Stimulated activated CD8-positive, alpha-beta memory T cell treated with anti-CD3 and anti-CD28 coated beads, Interleukin-4, amount 100 ng/mL, for 24 hours (primary cell): ENCODE data around the gene VAV1.
A peak's percentile ranks its signal among the peaks of the same experiment; 100 is the strongest.

Source experiments
- DNase-seq: peaks from one replicate; pipeline ENCODE4 v3.0.0-alpha.2; 2020; ENCODE audit warnings: low read depth

Gene VAV1, protein sequence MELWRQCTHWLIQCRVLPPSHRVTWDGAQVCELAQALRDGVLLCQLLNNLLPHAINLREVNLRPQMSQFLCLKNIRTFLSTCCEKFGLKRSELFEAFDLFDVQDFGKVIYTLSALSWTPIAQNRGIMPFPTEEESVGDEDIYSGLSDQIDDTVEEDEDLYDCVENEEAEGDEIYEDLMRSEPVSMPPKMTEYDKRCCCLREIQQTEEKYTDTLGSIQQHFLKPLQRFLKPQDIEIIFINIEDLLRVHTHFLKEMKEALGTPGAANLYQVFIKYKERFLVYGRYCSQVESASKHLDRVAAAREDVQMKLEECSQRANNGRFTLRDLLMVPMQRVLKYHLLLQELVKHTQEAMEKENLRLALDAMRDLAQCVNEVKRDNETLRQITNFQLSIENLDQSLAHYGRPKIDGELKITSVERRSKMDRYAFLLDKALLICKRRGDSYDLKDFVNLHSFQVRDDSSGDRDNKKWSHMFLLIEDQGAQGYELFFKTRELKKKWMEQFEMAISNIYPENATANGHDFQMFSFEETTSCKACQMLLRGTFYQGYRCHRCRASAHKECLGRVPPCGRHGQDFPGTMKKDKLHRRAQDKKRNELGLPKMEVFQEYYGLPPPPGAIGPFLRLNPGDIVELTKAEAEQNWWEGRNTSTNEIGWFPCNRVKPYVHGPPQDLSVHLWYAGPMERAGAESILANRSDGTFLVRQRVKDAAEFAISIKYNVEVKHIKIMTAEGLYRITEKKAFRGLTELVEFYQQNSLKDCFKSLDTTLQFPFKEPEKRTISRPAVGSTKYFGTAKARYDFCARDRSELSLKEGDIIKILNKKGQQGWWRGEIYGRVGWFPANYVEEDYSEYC

DNA sequence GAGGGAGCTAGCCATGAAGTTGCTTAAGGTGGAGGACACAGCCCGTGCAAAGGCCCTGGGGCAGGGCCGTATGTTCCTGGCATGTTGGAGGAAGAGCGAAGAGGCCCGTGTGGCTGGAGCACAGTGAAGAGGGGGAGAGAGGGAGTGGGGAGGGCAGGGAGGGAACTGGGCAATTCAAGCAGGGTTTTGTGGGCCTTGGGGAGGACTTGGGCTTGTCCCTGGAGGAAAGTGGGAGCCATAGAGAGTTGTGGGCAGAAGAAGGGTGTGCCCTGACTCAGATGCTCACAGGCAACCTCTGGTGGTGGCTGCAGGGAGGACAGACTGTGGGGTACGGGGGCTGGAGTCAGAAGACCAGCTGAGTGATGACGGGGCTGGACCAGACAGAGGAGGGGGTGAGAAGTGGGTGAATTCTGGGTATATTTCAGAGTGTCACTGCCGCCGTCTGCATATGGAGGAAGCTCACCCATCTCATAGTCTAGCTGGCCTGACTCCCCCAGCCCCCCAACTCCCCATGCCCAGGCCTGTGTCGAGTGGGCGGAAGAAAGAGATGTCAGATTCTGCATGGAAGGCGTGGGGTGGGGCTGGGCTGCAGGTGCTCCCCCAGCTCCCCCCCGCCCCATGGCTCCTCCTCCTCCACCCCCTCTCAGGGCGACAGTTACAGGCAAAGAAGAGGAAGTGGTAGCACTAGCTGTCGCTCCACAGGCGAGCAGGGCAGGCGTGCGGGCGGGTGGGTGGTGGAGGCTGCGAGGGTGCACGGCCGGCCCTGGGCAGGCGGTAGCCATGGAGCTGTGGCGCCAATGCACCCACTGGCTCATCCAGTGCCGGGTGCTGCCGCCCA, at the start of gene VAV1:
TSS of gene VAV1 (plus strand) at position 681 of the 838 bp plus-strand sequence. CDS start at position 781, 100 bp downstream.
- peak; percentile 74 for DNase-seq

DNA sequence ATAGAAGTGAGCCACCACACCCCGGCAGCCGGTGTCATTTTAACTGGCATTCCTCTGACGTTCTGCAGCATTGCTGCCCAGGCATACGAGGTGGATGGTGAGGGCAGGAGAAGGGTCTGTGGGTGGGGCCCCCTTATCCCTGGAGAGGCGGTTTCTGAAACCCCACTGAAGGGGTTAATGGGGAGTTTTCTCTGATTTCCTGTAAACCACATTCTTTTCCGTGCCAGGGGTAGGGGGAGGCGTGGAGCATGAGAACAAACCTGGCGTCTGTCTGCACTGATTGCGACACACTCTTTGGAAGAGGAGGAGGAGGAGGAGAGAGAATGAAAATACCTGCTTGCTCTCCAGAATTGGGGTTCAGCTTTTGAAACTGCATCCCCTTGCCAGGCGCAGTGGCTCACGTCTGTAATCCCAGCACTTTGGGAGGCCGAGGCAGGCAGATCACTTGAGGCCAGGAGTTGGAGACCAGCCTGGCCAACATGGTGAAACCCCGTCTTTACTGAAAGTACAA, 49.3 kb upstream of the VAV1 start:
- no peak for DNase-seq

DNA sequence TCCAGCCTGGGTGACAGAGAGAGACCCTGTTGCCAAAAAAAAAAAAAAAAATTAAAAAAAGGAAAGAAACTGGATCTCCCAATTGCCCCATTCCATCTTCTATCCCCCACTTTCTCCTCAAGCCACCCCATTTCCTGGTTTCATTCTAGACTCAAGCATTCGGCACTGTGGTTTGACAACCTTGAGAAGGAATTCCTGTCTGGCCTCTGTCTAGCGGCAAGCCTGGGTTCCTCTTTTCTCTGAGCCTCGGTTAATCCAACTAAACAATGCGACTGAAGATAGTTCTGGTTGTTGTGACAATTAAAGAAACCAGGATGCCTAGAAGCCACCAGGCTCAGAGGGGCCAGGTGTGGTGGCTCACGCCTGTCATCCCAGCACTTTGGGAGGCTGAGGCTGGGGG, 48.8 kb upstream of the VAV1 start:
- DNase-seq: no peak

DNA sequence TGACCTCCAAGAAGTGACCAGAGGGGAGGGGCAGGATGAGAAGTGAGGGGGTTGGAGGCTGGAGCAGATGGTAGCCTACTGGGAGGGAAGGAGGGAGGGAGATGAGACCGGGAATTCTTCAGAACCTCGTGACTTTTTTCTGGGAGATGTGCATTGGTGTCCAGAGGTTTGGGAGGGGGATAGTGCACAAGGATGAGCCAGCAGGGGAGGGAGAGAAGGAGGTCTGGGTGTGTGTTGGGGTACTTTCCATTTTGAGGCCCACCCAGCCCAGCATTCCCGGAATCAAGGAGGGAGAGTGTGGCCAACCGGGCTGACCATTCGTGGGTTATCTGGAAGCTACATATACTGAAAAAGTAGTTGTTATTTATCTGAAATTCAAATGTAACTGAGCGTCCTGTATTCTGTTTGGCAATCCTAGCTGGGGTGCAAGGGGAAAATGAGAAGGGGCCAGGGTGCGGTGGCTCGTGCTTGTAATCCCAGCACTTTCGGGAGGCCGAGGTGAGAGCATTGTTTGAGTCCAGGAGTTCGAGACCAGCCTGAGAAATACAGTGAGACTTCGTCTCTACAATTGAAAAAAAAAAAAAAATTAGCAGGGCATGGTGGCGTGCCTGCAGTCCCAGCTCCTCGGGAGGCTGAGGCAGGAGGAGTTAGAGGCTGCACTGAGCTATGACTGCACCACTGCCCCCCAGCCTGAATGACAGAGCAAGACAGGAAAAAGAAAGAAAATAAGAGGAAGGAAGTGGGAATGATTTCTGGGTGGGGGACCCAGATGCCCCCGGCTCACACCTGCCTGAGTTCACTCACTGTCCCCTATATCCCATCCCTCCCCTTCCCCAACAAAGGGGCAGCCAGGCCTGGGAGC, 47.6 kb upstream of the VAV1 start:
- no peak for DNase-seq

DNA sequence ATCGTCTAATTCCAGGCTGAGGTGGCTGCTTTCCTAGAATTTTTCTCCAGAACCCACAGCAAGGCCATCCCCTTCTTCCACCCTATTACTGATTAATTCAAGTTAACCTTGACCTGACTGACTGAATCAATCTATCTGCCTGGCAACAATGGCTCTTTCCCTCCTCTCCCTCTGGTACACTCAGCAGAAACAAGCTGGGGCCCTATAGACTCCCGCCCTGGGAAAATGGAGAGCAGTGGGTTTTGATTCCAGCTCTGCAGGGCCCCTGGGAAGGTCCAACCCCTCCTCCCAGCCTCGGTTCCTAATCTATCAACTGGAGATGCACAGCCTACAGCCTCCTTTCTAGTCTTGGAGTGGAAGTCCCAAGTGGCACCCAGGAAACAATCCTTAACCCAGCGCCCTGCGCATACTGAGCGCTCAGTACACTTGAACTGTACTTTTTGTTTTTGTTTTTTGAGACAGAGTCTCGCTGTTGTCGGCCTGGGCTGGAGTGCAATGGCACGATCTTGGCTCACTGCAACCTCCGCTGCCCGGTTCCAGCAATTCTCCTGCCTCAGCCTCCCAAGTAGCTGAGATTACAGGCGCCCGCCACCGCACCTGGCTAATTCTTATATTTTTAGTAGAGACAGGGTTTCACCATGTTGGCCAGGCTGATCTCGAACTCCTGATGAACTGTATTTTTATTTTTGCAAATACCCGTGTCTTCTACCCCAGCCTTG, 46.8 kb upstream of the VAV1 start:
- no peak for DNase-seq

DNA sequence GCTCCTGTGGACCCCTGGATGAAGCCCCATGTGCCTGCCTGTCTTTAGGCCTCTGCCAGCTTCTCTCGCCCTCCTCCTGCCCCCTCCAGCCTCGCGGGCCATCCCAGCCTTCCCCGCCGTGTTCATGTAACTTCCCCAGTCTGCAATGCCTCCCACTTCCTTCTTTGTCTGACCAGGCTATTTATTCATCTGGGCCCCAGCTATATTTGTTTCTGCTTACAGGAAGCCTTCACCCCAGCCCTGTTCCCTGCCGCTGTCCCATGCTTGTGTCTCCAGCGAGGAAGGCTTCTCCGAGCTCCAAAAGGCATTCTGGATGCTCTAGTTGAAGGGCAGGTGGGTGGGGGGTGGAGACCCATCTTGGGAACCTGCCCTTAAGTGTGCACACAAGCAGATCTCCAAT, 44.2 kb upstream of the VAV1 start:
- DNase-seq: no peak

DNA sequence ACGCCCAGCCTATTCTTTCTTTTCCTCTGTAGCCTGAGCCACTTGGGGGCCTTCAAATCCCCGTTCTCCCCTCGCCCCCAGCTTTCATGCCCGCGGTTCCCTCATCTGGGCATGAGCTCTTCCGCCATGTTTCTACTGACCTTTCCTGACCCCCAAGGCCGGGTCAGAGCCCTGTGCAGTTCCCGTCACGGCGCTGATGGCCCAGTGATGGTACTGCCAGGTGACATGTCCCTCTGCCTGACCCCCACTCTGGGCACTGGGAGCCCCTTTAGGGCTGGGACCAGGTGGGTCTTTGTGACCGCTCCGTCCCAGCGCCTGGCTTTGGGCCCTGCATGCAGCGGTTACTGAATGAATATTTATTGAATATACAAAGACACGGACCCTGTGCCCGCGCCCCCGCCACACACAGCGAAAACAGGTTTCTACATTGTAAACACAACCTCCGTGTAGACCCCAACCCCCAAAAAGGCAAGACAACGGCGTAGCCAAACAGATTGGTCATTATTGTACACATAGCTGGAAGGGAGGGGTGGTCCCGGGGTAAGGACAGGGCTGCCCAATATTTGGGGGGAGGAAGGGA, 42.8 kb upstream of the VAV1 start:
- DNase-seq: no peak

DNA sequence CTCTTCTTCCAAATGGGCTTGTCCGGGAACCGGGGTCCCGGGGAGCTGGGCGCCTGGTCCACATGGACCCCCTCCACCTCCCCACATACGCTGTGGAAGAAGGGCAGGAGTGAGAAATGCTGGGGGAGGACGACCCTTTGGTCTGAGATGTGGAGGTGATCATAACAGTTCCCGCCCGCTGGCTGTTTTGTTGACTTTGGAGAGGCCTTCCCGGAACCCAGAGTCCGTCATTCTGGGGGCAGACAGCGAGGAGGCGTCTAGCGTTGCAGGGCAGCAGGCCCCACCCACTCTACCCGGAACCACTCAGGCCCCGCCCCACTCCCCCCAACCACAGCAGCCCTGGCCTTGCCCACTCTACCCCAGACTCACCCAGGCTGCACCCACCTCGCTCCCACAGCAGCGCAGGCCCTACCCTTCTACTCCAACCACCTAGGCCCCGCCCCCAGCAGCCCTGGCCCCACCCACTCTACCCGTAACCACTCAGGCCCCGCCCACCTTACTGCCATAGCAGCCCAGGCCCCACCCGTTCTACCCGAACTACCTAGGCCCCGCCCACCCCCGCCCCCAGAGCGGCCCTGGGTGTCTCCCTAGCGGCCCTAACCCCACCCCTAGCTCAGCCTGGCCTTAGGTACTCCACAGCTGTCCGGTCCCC, 42.2 kb upstream of the VAV1 start:
- DNase-seq: peak; percentile 48

DNA sequence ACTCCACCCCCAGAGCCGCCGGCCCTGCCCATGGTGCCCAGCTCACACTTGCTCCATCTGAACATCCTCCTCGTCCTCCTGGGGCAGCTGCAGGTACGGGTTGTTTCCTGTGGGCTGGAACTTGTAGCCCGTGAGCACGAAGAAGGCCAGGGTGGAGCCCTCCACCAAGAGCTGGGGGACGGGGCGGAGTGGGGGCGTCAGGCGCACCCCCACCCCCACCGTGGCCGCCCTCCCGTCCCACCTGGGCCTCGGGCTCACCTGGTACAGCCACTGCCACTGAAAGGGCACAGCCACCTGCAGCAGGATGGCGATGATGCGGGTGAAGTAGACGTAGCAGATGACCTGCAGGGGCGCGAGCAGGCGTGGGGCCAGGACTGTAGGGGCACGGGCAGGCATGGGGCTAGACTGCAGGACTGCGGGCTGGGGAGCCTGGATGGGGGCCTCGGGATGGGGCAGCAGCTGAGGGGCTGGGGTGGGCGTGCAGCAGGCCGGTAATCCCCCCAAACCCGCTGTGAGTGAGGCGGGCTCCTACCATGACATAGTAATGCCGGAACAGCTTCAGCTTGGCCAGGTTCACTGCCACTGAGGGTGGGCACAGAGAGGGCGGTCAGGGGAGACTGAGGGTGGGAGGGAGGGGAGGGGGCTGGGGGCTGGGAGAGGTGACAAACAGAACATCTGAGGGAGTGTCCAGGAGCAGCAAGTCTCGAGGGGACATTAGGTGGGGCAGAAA, 41.4 kb upstream of the VAV1 start:
- DNase-seq: no peak

DNA sequence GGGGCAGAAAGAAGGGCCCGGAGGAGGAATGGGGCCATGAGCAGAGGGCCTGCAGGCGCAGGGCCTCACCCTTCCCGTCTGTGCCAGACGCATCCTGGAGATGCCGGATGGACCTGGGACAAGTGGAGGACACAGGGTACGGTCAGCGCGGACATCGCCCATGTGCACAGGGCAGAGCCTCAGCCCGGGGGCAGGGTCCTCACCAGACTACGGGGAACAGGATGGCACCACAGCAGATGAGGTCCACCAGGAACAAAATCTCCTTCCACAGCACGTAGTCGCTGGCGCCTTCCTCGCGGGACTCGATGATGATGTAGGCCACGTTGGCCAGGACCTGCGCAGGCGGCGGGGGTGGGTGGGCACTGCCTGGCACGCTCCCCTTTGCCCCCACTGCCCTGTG, 40.7 kb upstream of the VAV1 start:
- no peak for DNase-seq

DNA sequence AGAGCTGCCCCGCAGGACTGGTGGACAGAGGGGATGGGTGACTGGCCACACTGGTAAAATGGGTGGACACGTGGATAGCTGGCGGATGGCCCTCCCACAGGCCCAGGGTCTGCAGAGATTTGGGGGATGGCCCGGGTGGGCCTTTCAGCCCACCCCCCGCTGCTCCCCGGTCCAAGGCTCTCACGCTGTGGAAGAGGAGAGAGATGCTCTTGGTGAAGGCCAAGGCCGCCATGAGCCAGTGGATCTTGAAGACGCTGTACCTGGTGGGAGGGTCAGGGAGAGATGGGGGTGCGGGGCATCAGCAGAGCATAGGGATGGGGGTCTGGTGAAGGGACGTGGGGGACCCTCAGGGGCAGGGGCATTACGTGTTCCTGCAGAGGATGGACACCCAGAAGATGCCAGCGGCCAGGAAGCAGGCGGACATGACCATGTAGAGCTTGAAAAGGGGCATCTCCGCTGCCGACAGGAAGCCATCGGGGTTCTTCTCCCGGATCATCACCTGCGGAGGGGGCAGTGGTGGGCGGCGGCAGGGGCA, 39.6 kb upstream of the VAV1 start:
- no peak for DNase-seq

DNA sequence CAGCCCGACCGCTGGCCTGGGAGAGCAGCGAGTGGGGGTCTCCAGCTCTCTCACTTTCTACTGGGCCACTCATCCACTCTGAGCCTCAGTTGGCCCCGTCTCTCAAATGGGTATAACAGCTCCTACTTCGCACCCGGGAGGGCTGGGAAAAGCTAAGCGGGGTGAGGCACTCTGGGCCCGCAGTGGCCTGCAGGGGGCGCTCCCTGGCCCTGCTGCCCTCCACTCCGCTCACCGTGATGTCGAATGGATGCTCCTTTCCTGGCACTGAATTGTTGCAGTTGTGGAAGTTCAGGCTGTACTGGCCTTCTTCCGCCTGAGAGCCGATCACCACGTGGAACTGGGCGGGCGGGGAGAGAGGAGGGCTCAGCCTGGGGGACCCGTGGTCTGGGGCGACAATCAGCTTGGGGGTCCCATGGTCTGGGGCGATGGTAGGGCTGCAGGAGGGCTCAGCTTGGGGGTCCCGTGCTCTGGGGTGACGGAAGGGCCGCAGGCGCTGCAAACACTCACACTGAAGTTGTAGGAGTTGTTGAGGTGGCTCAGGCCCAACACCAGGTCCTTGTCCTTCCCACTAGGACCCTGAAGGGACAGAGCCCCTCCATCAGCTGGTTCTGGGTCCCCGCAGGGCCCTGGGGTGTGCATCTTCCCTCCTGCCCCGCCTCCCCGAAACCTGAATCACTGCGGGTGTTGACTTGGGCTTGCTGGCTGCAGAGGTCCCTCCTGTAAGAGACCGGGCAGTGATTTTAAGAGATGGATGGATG, 39.0 kb upstream of the VAV1 start:
- DNase-seq: no peak

DNA sequence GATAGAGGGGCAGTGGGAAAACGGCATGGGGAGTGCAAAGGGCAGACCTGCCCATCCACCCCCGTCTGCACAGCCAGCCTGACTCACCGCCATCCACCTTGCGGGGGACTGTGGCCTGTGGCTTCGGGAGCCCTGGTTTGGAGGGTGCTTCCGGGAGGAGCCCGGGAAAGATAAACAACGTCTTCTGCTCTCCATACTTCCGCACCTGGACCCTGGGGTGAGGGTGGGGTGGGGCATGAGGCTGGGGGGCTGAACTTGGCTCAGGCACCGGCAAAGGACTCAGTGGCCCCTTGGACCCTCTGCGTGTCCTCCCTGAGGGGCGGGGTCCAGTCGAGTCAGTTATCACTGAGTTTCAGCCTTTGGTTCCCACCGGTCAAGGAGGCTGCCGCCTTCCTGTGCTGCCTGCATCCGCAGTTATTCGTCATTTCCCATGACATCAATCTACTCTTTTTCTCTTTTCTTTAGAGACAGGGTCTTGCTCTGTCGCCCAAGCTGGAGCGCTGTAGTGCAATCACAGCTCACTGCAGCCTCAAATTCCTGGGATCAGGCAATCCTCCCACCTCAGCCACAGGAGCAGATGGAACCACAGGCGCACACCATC, 38.3 kb upstream of the VAV1 start:
- DNase-seq: no peak

DNA sequence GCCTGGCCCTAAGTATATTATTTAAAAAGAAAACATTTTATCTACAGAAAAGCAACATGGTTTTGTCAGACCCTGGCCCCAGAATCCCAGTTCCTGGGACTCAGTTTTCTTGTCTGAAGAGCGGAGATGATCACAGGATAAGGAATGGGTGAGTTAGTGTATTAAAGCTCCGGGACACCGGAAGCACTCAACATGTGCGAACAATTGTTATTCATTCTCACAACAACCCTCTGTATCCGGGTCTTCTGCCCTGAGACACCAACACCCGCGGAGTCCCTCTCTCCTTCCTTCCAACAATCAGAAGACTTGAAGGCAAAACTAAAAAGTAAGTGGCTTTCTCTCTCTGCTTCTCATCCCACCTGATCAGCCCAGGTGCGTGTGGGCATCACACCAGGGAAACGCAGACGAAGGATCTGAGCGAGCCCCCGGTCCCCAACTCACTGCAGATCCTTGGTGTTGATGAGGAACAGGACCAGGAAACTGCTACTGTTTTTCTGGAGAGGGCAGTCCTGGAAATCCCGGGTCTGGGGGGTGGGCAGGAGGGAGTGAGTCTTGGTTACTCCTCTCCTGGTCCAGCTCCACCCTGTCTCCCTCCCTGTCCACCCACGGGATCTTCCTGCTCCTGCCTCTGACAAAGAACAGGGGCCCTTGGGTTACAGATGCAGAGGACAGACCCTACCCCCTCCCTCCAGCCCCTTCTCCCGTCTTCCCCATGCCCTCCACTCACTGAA, 37.2 kb upstream of the VAV1 start:
- no peak for DNase-seq

DNA sequence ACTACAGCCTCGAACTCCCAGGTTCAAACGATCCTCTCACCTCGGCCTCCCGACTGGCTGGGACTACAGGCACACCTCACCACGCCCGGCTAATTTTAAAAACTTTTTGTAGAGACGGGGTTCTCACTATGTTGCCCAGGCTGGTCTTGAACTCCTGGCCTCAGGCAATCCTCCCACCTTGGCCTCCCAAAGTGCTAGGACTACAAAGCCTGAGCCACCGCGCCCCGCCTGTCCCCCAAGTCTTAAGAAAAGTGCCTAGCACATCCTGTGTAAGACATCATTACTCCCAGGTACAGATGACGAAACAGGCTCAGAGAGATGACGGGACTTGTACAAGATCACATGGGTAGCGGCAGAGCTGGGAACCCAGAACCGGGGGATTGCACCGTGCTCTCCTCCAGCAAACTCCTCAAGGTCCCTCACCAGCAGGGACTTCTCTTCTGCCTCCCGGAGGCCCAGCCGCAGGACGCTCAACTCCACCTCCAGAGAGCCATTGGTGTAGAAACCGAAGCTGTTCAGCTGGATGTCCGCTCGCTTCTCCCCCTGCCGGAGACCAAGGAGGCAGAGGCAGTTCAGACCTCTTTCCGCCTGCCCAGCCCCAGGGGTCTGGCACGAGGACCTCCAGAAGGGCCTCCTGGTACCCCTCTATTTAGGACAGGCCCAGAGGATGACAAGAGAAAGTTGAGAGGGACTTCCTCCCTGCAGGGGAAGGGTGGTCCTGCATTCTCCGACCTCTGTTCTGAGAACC, 36.2 kb upstream of the VAV1 start:
- peak; percentile 47 for DNase-seq

DNA sequence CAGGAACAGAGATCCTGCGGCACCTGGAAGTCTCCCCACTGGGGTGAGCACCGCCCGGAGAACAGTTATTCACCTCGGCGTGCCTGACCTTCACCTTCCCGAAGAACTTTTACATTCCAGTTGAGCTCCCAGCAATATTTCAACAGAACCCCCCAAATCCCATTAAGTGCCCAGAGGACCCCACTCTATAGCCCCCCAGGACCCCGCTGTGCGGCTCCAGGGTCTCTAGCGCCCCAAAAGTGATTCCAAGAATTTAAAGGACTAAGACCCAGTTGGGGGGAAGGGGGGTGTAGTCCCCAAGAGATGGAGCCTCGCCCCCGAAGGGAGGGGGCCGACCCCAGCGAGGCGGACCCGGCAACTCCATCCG, 35.6 kb upstream of the VAV1 start:
- DNase-seq: no peak
